ENCODE data around the gene SEMA3B.
A peak's percentile ranks its signal among the peaks of the same experiment; 100 is the strongest.

SEMA3B gene

GRCh38 chr3:50226888-50227389 is 42.0 kb upstream of the SEMA3B start:
- TF ChIP-seq CTCF (IDR thresholded peaks at IDR 0.05) = no peak
- no peak for TF ChIP-seq ZFX (IDR thresholded peaks at IDR 0.05; ENCODE audit: borderline replicate concordance)
- peak overlapping the region; percentile 78 for H3K27ac ChIP-seq

- TF ChIP-seq ZFX (IDR thresholded peaks at IDR 0.05; ENCODE audit: borderline replicate concordance) (no peak), CTCF (IDR thresholded peaks at IDR 0.05) (peak; percentile 92)
Measured at GRCh38 chr3:50227390-50228183, 41.4 kb upstream of the SEMA3B start.

GRCh38 chr3:50228184-50228763 is 40.7 kb upstream of the SEMA3B start:
- peak overlapping the region; percentile 78 for H3K27ac ChIP-seq

More at GRCh38 chr3:50227390-50228183, 41.4 kb upstream of the SEMA3B start:
- H3K27ac ChIP-seq = peak overlapping the region; percentile 78

GRCh38 chr3:50229490-50229889 is 39.5 kb upstream of the SEMA3B start:
- peak overlapping the region; percentile 46 for H3K27ac ChIP-seq
- TF ChIP-seq ZFX (IDR thresholded peaks at IDR 0.05; ENCODE audit: borderline replicate concordance) (no peak), CTCF (IDR thresholded peaks at IDR 0.05) (no peak)

- no peak for TF ChIP-seq CTCF (IDR thresholded peaks at IDR 0.05)
- TF ChIP-seq ZFX (IDR thresholded peaks at IDR 0.05; ENCODE audit: borderline replicate concordance) = no peak
- peak overlapping the region; percentile 46 for H3K27ac ChIP-seq
Measured at GRCh38 chr3:50230104-50230793, 38.7 kb upstream of the SEMA3B start.

- TF ChIP-seq ZFX (IDR thresholded peaks at IDR 0.05; ENCODE audit: borderline replicate concordance) (no peak), CTCF (IDR thresholded peaks at IDR 0.05) (no peak)
- H3K27ac ChIP-seq = no peak overlapping the region
Measured at GRCh38 chr3:50230794-50231125, 38.2 kb upstream of the SEMA3B start.

- H3K27ac ChIP-seq = no peak overlapping the region
- TF ChIP-seq ZFX (IDR thresholded peaks at IDR 0.05; ENCODE audit: borderline replicate concordance) (no peak), CTCF (IDR thresholded peaks at IDR 0.05) (no peak)
Measured at GRCh38 chr3:50231581-50231980, 37.4 kb upstream of the SEMA3B start.
